ENCODE results near the gene SCNN1G.

The SCNN1G gene

GRCh38 chr16:23196539-23196938 lies 14.0 kb downstream of the SCNN1G start:
- DNase-seq (ENCODE audit: low read depth, low spot score), result no peak

- no peak for DNase-seq (ENCODE audit: low read depth, low spot score)
Measured at GRCh38 chr16:23202166-23202565, 19.6 kb downstream of the SCNN1G start.

- no peak for DNase-seq (ENCODE audit: low read depth, low spot score)
Measured at GRCh38 chr16:23206986-23207385, 24.4 kb downstream of the SCNN1G start.

GRCh38 chr16:23207485-23207884 lies 24.9 kb downstream of the SCNN1G start:
- no peak for DNase-seq (ENCODE audit: low read depth, low spot score)

- DNase-seq (ENCODE audit: low read depth, low spot score), result no peak
Measured at GRCh38 chr16:23209606-23210005, 27.1 kb downstream of the SCNN1G start.

GRCh38 chr16:23213831-23214230 lies 31.3 kb downstream of the SCNN1G start:
- no peak for DNase-seq (ENCODE audit: low read depth, low spot score)

GRCh38 chr16:23214796-23215195 lies 32.3 kb downstream of the SCNN1G start:
- no peak for DNase-seq (ENCODE audit: low read depth, low spot score)

GRCh38 chr16:23215435-23215834 lies 32.9 kb downstream of the SCNN1G start:
- no peak for DNase-seq (ENCODE audit: low read depth, low spot score)

- DNase-seq (ENCODE audit: low read depth, low spot score), result no peak
Measured at GRCh38 chr16:23216658-23217246, 34.2 kb downstream of the SCNN1G start.

- no peak for DNase-seq (ENCODE audit: low read depth, low spot score)
Measured at GRCh38 chr16:23217646-23218045, 35.1 kb downstream of the SCNN1G start.

GRCh38 chr16:23222929-23223328 lies 40.4 kb downstream of the SCNN1G start:
- no peak for DNase-seq (ENCODE audit: low read depth, low spot score)

GRCh38 chr16:23223368-23223767 lies 40.8 kb downstream of the SCNN1G start:
- no peak for DNase-seq (ENCODE audit: low read depth, low spot score)

GRCh38 chr16:23225109-23225508 lies 42.6 kb downstream of the SCNN1G start:
- no peak for DNase-seq (ENCODE audit: low read depth, low spot score)

- no peak for DNase-seq (ENCODE audit: low read depth, low spot score)
Measured at GRCh38 chr16:23225634-23226033, 43.1 kb downstream of the SCNN1G start.

GRCh38 chr16:23227529-23227928 lies 45.0 kb downstream of the SCNN1G start:
- no peak for DNase-seq (ENCODE audit: low read depth, low spot score)

- no peak for DNase-seq (ENCODE audit: low read depth, low spot score)
Measured at GRCh38 chr16:23229714-23230113, 47.2 kb downstream of the SCNN1G start.

- DNase-seq (ENCODE audit: low read depth, low spot score), result no peak
Measured at GRCh38 chr16:23232806-23233205, 50.3 kb downstream of the SCNN1G start.

- no peak for DNase-seq (ENCODE audit: low read depth, low spot score)
Measured at GRCh38 chr16:23235176-23235575, 52.6 kb downstream of the SCNN1G start.

GRCh38 chr16:23236983-23237382 lies 54.4 kb downstream of the SCNN1G start:
- DNase-seq (ENCODE audit: low read depth, low spot score), result no peak

GRCh38 chr16:23240994-23241393 lies 58.4 kb downstream of the SCNN1G start:
- no peak for DNase-seq (ENCODE audit: low read depth, low spot score)

GRCh38 chr16:23244122-23244521 lies 61.6 kb downstream of the SCNN1G start:
- DNase-seq (ENCODE audit: low read depth, low spot score), result no peak

- DNase-seq (ENCODE audit: low read depth, low spot score), result no peak
Measured at GRCh38 chr16:23245268-23245667, 62.7 kb downstream of the SCNN1G start.

- DNase-seq (ENCODE audit: low read depth, low spot score), result no peak
Measured at GRCh38 chr16:23248261-23249194, 66.0 kb downstream of the SCNN1G start.

Data from brain pericyte (primary cell).